Endodermal cell (in vitro differentiated cells): ENCODE data around the gene DYRK3. TPM values are rescaled to one million over a fixed set of nuclear protein-coding genes. Genes with fewer than 3 reads are reported as not detected.

Source experiments
- DNase-seq: peaks from one replicate; pipeline ENCODE4 v3.0.0-alpha.2; 2017
- H3K27ac ChIP-seq: 2 replicates; pipeline ENCODE4 v1.5.1; 2013; ENCODE audit warnings: mild to moderate bottlenecking, low read depth, low read length, moderate library complexity
- H3K27me3 ChIP-seq: 2 replicates; pipeline ENCODE4 v1.6.1; 2013; ENCODE audit warnings: mild to moderate bottlenecking, low read length, moderate library complexity; ENCODE audit not compliant: insufficient read depth, control insufficient read depth, poor library complexity, severe bottlenecking
- H3K36me3 ChIP-seq: 2 replicates; pipeline ENCODE4 v1.7.0; 2013; ENCODE audit warnings: mild to moderate bottlenecking, low read length, moderate library complexity; ENCODE audit not compliant: control insufficient read depth, insufficient read depth
- H3K4me1 ChIP-seq: one replicate; pipeline ENCODE4 v1.7.0; 2013; ENCODE audit warnings: low read length; ENCODE audit not compliant: control insufficient read depth, insufficient read depth
- H3K4me3 ChIP-seq: 2 replicates; pipeline ENCODE4 v1.5.1; 2013; ENCODE audit warnings: mild to moderate bottlenecking, low read length, moderate library complexity
- H3K9ac ChIP-seq: 2 replicates; pipeline ENCODE4 v1.6.1; 2013; ENCODE audit warnings: mild to moderate bottlenecking, low read length, moderate library complexity; ENCODE audit not compliant: poor library complexity, severe bottlenecking; ENCODE audit errors: extremely low read depth
- H3K9me3 ChIP-seq: 2 replicates; pipeline ENCODE4 v1.6.1; 2013; ENCODE audit warnings: mild to moderate bottlenecking, low read length, moderate library complexity; ENCODE audit not compliant: control insufficient read depth
- H3K27ac Mint-ChIP-seq: 2 replicates; pipeline ENCODE4 v1.8.0; 2020; ENCODE audit warnings: mixed read lengths
- H3K27me3 Mint-ChIP-seq: 2 replicates; pipeline ENCODE4 v1.8.0; 2021; ENCODE audit warnings: mild to moderate bottlenecking, mixed read lengths; ENCODE audit not compliant: insufficient read depth
- H3K36me3 Mint-ChIP-seq: 2 replicates; pipeline ENCODE4 v1.8.0; 2020; ENCODE audit warnings: low read depth, mixed read lengths
- H3K4me1 Mint-ChIP-seq: 2 replicates; pipeline ENCODE4 v1.8.0; 2020; ENCODE audit warnings: mixed read lengths
- H3K4me3 Mint-ChIP-seq: 2 replicates; pipeline ENCODE4 v1.8.0; 2020; ENCODE audit warnings: mild to moderate bottlenecking, moderate library complexity, mixed read lengths
- H3K9me3 Mint-ChIP-seq: 2 replicates; pipeline ENCODE4 v1.8.0; 2020; ENCODE audit warnings: mild to moderate bottlenecking, mixed read lengths
- WGBS, 2 experiments: methylation state at CpG; one replicate each; pipeline versions ENCODE4 v1.1.5 to v1.1.7; 2013; ENCODE audit warnings: missing lambda C conversion rate in 2 of 2, mixed read lengths in 1 of 2; ENCODE audit not compliant: insufficient coverage in 1 of 2, insufficient read length in 1 of 2; 5-methylcytosine and 5-hydroxymethylcytosine counted together
- long read RNA-seq, 4 experiments: library from polyadenylated mRNA in 2 of 4; library from RNA in 1 of 4; library from capped mRNA in 1 of 4; stranded (forward) in 3 of 4; unstranded in 1 of 4; transcript quantifications; one replicate each; pipeline ENCODE4 v2.0.0, GENCODE V29; 2020 to 2021; ENCODE audit warnings: inconsistent platforms in 1 of 4
- polyA plus RNA-seq, 2 experiments: library from polyadenylated mRNA; stranded (reverse); fragments of 50-300 nt; gene quantifications; one replicate each; pipeline ENCODE4 v1.2.3, GENCODE V29; 2013
- total RNA-seq, 2 donors: library from RNA; stranded (reverse); fragmentation: NEBNext Ultra II Directional in 1 of 2; extraction: Animal tissue kit (Norgen Biotek cat#: 25700) in 1 of 2; gene quantifications; 2 replicates in 1 of 2; 3 replicates in 1 of 2; pipeline ENCODE4 v1.2.1, GENCODE V29; 2021
- TF ChIP-seq, protein P1 (sequence below): fragments of 200-600 bp; sonication (generic); conservative IDR thresholded peaks from 2 replicates; pipeline ENCODE4 v1.5.0; 2021; ENCODE audit warnings: antibody characterized with exemption, mild to moderate bottlenecking

Gene DYRK3
- 10 to 100 TPM in 1 of 2 donors, 1 to 10 TPM in 1; 9.0 to 13.5 TPM for total RNA-seq
- polyA plus RNA-seq (2013, experiment 1 of 2): 10.0 TPM
- 10.5 TPM for polyA plus RNA-seq (2013, experiment 2 of 2)
- long read RNA-seq, experiment 1, partial matches to known transcripts: 0 of 2 reads
- long read RNA-seq, experiment 1, other reads (novel, unspliced or antisense): 2 of 2 reads
- long read RNA-seq, experiment 2, transcript DYRK3-203 (3 exons, 2,163 nt): major isoform, 6 of 7 reads
- long read RNA-seq, experiment 2, partial matches to known transcripts: 0 of 7 reads
- long read RNA-seq, experiment 2, other reads (novel, unspliced or antisense): 1 of 7 reads
- long read RNA-seq, experiment 3, transcript DYRK3-203 (3 exons, 2,163 nt): major isoform, 9 of 14 reads
- long read RNA-seq, experiment 3, partial matches to known transcripts: 1 of 14 reads
- long read RNA-seq, experiment 3, other reads (novel, unspliced or antisense): 4 of 14 reads
- long read RNA-seq, experiment 4, partial matches to known transcripts: 0 of 4 reads
- long read RNA-seq, experiment 4, other reads (novel, unspliced or antisense): 2 of 4 reads

DNA sequence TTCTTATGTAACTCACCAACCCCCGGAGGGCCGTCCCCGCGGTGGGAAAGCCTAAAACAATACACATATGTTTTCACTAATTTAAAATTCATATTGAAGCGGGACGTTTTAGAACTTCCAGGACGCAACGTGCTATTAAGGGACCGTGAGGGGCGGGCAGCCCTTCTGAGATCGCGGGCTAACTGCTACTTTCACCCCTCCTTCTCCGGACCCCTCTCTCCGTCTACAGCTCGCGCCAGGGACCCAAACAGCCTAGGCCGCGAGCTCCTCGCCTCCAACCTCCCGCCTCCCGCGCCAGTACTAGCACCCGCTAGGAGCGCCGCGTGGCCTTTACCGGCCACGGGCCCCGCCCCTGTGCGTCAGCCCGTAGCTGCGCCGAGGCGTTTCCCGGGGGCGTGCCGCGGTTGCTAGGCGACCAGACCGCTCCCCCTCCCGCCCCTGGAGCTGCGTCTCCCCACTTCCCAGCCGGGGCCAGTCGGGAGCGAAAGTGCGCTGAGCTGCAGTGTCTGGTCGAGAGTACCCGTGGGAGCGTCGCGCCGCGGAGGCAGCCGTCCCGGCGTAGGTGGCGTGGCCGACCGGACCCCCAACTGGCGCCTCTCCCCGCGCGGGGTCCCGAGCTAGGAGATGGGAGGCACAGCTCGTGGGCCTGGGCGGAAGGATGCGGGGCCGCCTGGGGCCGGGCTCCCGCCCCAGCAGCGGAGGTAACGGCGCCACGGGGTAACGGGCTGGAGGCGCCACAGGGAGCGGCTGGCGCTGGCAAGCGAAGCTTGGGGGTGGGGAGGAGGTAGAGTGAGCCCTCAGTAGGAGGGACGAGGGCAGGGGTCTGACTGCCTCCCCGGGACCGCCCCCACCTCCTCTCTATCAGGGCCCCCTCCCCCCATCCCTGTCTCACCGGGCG lies at the start of gene DYRK3:
TSS of gene DYRK3 (plus strand) at position 457 of the 898 bp plus-strand sequence. CDS start at position 625, 168 bp downstream.
- Histone ChIP-seq H3K36me3 (peaks cover 3% of the 10 kb centered on the region), H3K4me3 (peak within 1 kb of the TSS; percentile 87), H3K4me1 (no peaks in the 10 kb centered on the region), H3K9me3 (no peaks in the 10 kb centered on the region), H3K27me3 (no peaks in the 10 kb centered on the region), H3K9ac (peak within 1 kb of the TSS; percentile 60), H3K27ac (peak within 1 kb of the TSS; percentile 26)
- Mint-ChIP-seq H3K27ac (peak within 1 kb of the TSS; percentile 81), H3K36me3 (peaks cover 9% of the 10 kb centered on the region), H3K9me3 (no peaks in the 10 kb centered on the region), H3K4me3 (peak within 1 kb of the TSS; percentile 69), H3K27me3 (no peaks in the 10 kb centered on the region), H3K4me1 (peaks cover 27% of the 10 kb centered on the region)
- TF ChIP-seq, protein P1, sequence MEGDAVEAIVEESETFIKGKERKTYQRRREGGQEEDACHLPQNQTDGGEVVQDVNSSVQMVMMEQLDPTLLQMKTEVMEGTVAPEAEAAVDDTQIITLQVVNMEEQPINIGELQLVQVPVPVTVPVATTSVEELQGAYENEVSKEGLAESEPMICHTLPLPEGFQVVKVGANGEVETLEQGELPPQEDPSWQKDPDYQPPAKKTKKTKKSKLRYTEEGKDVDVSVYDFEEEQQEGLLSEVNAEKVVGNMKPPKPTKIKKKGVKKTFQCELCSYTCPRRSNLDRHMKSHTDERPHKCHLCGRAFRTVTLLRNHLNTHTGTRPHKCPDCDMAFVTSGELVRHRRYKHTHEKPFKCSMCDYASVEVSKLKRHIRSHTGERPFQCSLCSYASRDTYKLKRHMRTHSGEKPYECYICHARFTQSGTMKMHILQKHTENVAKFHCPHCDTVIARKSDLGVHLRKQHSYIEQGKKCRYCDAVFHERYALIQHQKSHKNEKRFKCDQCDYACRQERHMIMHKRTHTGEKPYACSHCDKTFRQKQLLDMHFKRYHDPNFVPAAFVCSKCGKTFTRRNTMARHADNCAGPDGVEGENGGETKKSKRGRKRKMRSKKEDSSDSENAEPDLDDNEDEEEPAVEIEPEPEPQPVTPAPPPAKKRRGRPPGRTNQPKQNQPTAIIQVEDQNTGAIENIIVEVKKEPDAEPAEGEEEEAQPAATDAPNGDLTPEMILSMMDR: no peak
- WGBS, 2 experiments: 0 to 1% methylated on average over 27 to 84 of the region's 84 CpGs
- DNase-seq: peak; percentile 96

- no peak for DNase-seq
- Mint-ChIP-seq H3K9me3 (no peaks in the 10 kb centered on the region), H3K4me1 (peaks cover 3% of the 10 kb centered on the region), H3K4me3 (no peak overlapping the region), H3K27me3 (no peaks in the 10 kb centered on the region), H3K27ac (no peak overlapping the region), H3K36me3 (peaks cover 4% of the 10 kb centered on the region)
- TF ChIP-seq, protein P1: no peak
- Histone ChIP-seq H3K9me3 (no peaks in the 10 kb centered on the region), H3K27me3 (no peaks in the 10 kb centered on the region), H3K9ac (no peak overlapping the region), H3K4me1 (no peaks in the 10 kb centered on the region), H3K27ac (no peak overlapping the region), H3K36me3 (peaks cover 21% of the 10 kb centered on the region), H3K4me3 (no peak overlapping the region)
- 82 to 84% methylated on average over 7 to 12 of the region's 13 CpGs for WGBS, 2 experiments
Measured at GRCh38 chr1:206586501-206587445, 48.6 kb upstream of the DYRK3 start.
